Parathyroid adenoma (tissue), 2 donors: Measurements from ENCODE around the gene CNNM2.

Experiments used
- H2AFZ ChIP-seq: fragments of 300-600 bp; sonication (generic); one replicate; pipeline ENCODE4 v1.7.0; 2017; ENCODE audit warnings: antibody characterized with exemption, mild to moderate bottlenecking
- H3K27ac ChIP-seq: fragments of 300-600 bp; sonication (generic); one replicate; pipeline ENCODE4 v1.7.0; 2017
- H3K27me3 ChIP-seq: fragments of 300-600 bp; sonication (generic); one replicate; pipeline ENCODE4 v1.7.0; 2017; ENCODE audit warnings: low read length; ENCODE audit not compliant: control insufficient read depth, insufficient read depth
- H3K36me3 ChIP-seq: fragments of 300-600 bp; sonication (generic); one replicate; pipeline ENCODE4 v1.7.0; 2017; ENCODE audit warnings: low read length; ENCODE audit not compliant: control insufficient read depth, insufficient read depth
- H3K4me1 ChIP-seq: fragments of 300-600 bp; sonication (generic); one replicate; pipeline ENCODE4 v1.7.0; 2017; ENCODE audit warnings: control low read depth
- H3K4me2 ChIP-seq: fragments of 300-600 bp; sonication (generic); one replicate; pipeline ENCODE4 v1.7.0; 2017; ENCODE audit warnings: low read length
- H3K4me3 ChIP-seq: fragments of 300-600 bp; sonication (generic); one replicate; pipeline ENCODE4 v1.7.0; 2017; ENCODE audit warnings: low read depth, low read length
- H3K79me2 ChIP-seq: fragments of 300-600 bp; sonication (generic); one replicate; pipeline ENCODE4 v1.7.0; 2017; ENCODE audit warnings: control low read depth
- H3K9ac ChIP-seq: fragments of 300-600 bp; sonication (generic); one replicate; pipeline ENCODE4 v1.7.0; 2017; ENCODE audit warnings: mild to moderate bottlenecking
- H3K9me3 ChIP-seq: fragments of 300-600 bp; sonication (generic); one replicate; pipeline ENCODE4 v1.7.0; 2017; ENCODE audit warnings: low read length; ENCODE audit not compliant: control insufficient read depth
- TF ChIP-seq, protein P1 (sequence below): fragments of 300-600 bp; sonication (generic); IDR thresholded peaks from one replicate; pipeline ENCODE4 v1.7.0; 2017; ENCODE audit warnings: antibody characterized with exemption, mild to moderate bottlenecking
- donor health status: primary hyperparathyroidism.

Gene CNNM2

DNA sequence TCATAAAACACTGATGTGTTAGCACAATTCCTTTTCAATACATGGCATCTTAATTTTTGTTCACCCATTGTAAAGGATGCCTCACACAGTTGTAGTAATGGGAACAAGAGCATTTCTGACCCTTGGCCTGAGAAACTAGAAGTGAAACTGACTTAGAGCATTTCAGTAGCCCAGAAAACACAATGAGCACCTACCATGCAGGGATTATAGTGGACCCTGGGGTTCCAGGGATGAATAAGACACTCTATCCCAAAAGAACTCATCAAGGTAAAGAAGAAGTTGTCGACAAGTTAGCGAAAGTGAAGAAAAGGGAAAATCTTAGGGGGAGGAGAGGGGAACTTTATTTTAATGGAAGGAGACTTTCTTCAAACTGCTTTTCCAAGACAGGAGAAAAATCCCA is 149.4 kb downstream of the CNNM2 start:
- no peak overlapping the region for H3K4me2 ChIP-seq
- H3K36me3 ChIP-seq: no peaks in the 10 kb centered on the region
- TF ChIP-seq, protein P1, sequence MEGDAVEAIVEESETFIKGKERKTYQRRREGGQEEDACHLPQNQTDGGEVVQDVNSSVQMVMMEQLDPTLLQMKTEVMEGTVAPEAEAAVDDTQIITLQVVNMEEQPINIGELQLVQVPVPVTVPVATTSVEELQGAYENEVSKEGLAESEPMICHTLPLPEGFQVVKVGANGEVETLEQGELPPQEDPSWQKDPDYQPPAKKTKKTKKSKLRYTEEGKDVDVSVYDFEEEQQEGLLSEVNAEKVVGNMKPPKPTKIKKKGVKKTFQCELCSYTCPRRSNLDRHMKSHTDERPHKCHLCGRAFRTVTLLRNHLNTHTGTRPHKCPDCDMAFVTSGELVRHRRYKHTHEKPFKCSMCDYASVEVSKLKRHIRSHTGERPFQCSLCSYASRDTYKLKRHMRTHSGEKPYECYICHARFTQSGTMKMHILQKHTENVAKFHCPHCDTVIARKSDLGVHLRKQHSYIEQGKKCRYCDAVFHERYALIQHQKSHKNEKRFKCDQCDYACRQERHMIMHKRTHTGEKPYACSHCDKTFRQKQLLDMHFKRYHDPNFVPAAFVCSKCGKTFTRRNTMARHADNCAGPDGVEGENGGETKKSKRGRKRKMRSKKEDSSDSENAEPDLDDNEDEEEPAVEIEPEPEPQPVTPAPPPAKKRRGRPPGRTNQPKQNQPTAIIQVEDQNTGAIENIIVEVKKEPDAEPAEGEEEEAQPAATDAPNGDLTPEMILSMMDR: no peak
- no peak overlapping the region for H2AFZ ChIP-seq
- no peak overlapping the region for H3K9ac ChIP-seq
- H3K9me3 ChIP-seq: no peaks in the 10 kb centered on the region
- H3K79me2 ChIP-seq: peaks cover 2% of the 10 kb centered on the region
- no peaks in the 10 kb centered on the region for H3K4me1 ChIP-seq
- H3K27me3 ChIP-seq: no peaks in the 10 kb centered on the region
- no peak overlapping the region for H3K27ac ChIP-seq
- H3K4me3 ChIP-seq: no peak overlapping the region

DNA sequence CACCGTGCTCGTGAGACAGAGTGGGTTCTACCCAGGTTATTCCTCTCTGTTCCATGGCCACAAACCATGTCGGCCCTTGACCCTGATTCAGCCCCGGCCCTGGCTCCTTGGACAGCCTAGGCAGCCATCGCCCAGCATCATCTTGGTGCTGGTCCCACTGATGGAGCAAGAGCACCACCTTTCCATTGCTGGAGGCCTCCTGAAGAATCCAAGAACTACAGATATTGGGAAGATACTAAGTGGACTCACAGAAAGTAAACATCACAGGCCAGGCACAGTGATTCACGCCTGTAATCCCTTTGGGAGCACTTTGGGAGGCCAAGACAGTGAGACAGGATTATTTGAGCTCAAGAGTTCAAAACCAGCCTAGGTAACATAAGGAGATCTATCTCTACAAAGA is 149.9 kb downstream of the CNNM2 start:
- Histone ChIP-seq H3K4me2 (no peak overlapping the region), H3K4me1 (no peaks in the 10 kb centered on the region), H3K9me3 (no peaks in the 10 kb centered on the region), H3K9ac (no peak overlapping the region), H3K79me2 (peaks cover 2% of the 10 kb centered on the region), H3K27me3 (no peaks in the 10 kb centered on the region), H2AFZ (no peak overlapping the region), H3K27ac (no peak overlapping the region), H3K4me3 (no peak overlapping the region), H3K36me3 (no peaks in the 10 kb centered on the region)
- TF ChIP-seq, protein P1: no peak

DNA sequence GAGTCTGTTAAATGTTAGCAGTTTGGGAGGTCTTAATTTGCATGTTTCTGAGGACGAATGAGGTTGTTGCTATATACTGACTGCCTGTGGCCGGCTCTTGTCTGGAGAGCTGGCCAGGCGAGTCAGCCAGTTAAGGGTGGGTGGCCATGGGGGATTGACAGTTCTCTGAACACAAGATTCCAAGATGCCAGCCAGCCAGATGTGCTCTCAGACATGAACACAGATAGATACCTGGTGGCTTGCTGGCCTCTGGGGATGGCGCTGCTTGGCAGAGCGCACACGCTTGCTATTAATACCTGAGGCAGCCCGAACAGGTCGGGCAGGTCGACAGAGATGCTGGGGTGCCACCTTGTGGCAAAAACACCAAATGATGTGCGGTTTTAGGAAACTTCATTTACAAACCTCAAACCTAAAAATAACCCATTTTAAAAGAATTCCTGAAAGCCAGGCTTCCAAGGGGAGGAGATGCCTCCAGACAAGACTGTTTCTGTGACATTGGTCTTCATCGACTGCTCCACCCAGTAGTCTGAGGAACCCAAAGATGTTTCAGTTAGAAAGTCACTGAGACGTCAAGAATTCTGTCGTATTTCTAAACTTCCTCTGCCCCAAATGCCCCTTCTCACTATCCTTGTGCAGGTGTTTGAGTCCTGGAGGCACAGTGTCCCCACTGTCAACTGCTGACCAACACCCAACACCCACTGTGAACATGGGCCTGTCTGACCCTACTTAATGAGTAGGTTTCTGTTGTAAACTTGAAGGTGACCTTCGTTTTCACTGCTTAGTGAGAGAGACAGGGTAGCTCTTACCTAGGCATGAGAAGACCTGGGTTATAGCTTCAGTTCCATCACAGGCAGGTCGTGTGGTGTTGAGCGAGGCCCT is 151.6 kb downstream of the CNNM2 start:
- Histone ChIP-seq H3K79me2 (peaks cover 2% of the 10 kb centered on the region), H3K27ac (no peak overlapping the region), H2AFZ (no peak overlapping the region), H3K4me2 (peak overlapping the region; percentile 10), H3K9ac (no peak overlapping the region), H3K36me3 (no peaks in the 10 kb centered on the region), H3K4me1 (no peaks in the 10 kb centered on the region), H3K4me3 (no peak overlapping the region), H3K27me3 (no peaks in the 10 kb centered on the region), H3K9me3 (no peaks in the 10 kb centered on the region)
- TF ChIP-seq, protein P1: peak; percentile 75

DNA sequence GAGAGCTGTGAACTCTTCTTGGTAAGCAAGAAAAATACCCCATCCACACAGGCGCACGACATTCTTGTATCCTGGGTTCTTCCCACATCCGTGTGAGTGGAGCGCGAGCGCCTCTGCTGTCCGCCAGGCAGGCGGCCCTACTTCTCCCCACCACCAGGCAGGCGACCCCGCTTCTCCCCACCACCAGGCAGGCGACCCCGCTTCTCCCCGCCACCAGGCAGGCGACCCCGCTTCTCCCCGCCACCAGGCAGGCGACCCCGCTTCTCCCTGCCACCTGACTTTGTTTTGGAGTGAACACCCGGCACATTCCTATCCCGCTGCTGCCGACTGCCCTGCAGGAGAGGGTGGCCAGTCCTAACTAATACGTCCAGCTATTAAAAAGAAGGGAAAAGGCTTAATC is 154.2 kb downstream of the CNNM2 start:
- H3K27me3 ChIP-seq: no peaks in the 10 kb centered on the region
- TF ChIP-seq, protein P1: no peak
- H3K4me2 ChIP-seq: no peak overlapping the region
- H3K79me2 ChIP-seq: no peaks in the 10 kb centered on the region
- H3K4me3 ChIP-seq: no peak overlapping the region
- no peak overlapping the region for H2AFZ ChIP-seq
- no peak overlapping the region for H3K27ac ChIP-seq
- H3K9me3 ChIP-seq: no peaks in the 10 kb centered on the region
- no peaks in the 10 kb centered on the region for H3K36me3 ChIP-seq
- H3K9ac ChIP-seq: no peak overlapping the region
- no peaks in the 10 kb centered on the region for H3K4me1 ChIP-seq

DNA sequence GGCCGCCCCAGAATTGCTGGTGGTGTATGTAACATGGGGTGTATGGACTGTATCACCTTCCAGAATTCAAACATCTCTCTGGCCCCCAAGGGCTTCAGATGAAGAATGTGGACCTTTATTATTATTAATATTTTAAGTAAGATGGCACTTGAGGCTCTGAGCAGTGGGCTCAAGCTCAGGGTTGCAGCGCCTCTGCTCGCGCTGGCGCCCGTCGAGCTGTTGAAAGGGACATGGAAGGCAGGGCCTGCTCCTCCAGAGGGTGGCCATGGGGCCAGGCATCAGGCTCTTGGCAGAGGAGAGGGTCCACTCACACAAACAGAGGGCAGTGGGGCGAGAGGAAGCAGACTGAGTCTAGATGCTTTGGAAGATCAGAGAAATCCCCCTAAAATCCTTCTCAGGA is 154.8 kb downstream of the CNNM2 start:
- Histone ChIP-seq H3K4me3 (no peak overlapping the region), H2AFZ (no peak overlapping the region), H3K4me2 (no peak overlapping the region), H3K36me3 (no peaks in the 10 kb centered on the region), H3K4me1 (no peaks in the 10 kb centered on the region), H3K9ac (no peak overlapping the region), H3K27me3 (no peaks in the 10 kb centered on the region), H3K9me3 (no peaks in the 10 kb centered on the region), H3K27ac (no peak overlapping the region), H3K79me2 (no peaks in the 10 kb centered on the region)
- TF ChIP-seq, protein P1: no peak
